M059J (cell line): Measurements from ENCODE around the gene PRPF6. TPM values are rescaled to one million over a fixed set of nuclear protein-coding genes. Genes with fewer than 3 reads are reported as not detected.
A peak's percentile ranks its signal among the peaks of the same experiment; 100 is the strongest.
"Not testable (repeated sequence)": the region's sequence is repeated elsewhere in the genome, so short reads cannot be mapped to it uniquely, and the experiment has no call there.

Experiments
- DNase-seq: peaks from one replicate; pipeline ENCODE4 v3.0.0-alpha.2; 2012; ENCODE audit warnings: low read depth
- total RNA-seq: library from RNA; depleted of rRNA; stranded (reverse); fragments of >200 nt; shearing (Covaris generic); gene quantifications from 2 replicates; pipeline ENCODE4 v1.2.3, GENCODE V29; 2014

Gene PRPF6
- total RNA-seq, 1 experiment from 2014 or later: 106 TPM

DNA sequence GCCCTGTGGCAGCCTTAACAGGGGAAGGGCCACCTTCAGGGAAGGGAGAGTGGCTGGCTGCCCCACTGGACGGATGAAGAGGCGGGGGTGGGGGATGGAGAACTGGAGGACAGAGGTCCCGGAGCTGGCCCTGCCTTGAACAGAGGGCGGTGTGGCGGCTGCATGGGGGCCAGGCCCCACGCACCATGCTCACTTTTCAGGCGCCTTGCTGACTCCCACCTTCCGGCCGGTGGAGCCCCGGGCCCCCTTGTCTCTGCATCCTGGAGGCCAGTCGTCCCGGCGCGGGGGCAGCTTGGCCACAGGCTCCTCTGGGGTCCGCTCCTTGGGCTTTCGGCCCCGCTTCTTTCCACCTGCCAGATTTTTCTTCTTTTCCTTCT is 21.2 kb upstream of the PRPF6 start:
- DNase-seq: no peak

DNA sequence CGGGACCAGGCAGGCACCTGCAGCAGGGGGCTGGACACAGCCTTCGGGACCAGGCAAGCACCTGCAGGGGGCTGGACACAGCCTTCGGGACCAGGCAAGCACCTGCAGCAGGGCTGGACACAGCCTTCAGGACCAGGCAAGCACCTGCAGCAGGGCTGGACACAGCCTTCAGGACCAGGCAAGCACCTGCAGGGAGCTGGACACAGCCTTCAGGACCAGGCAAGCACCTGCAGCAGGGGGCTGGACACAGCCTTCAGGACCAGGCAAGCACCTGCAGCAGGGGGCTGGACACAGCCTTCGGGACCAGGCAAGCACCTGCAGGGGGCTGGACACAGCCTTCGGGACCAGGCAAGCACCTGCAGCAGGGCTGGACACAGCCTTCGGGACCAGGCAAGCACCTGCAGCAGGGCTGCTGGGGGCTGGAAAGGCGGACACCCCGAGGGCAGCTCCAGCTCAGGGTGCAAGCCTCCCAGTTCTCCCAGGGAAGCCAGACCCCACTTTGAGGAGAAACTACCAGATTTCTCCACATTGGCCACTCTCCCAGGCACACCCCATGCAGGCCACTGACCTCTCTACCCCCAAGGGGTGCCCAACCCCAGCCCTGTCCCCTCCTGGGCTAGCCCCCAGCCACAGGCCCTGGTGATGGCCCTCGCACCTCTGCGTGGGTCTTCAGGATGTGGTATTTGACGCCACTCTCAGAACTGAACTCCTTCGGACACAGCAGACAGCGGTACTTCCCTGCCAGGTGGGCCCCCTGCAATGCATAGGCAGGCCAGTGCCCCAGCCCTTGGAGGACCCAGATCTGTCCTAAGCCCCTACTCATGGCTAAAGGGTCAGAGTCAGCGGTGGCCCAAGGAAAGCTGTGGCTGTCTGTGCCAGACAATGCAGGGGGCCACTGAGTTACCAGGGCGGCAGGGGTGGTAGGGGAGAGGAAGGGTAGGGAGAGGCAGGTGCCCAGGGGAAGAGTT is 20.0 kb upstream of the PRPF6 start:
- not testable (repeated sequence) for DNase-seq

DNA sequence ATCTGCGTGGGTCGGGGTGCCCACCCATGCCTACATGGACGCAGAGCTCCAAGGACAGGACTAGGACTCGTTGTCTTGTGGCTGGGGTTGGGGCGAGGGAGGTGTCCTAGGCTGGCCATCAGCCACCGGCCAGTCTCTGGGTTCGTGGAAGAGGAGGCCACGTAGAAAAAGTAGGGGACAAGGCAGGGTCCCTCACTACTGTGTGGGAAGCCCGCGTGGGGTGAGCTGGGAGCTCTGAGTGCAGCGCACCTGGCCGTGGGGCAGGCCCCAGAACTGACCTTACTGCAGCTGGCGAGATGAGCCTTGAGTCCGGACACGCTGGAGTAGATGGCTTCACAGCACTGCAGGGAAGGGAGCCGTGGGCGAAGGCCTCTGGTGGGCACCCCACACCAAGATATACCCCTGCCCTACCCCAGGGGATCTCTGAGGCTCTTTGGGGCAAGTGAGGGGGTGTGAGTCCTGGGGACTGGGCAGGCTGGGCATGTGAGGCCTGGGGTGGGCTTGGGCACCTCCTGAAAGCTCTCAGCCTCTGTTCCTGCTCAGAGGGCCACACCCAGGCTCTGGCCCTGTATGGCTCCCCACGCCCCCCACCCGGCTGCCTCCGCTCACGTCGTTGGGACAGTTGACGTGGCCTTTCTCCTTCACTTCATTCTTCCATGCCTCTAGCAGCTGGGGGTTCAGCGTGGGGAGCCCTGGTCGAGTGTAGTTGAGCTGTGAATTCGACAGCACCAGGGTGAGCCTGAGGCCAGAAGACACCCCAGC is 19.1 kb upstream of the PRPF6 start:
- no peak for DNase-seq

DNA sequence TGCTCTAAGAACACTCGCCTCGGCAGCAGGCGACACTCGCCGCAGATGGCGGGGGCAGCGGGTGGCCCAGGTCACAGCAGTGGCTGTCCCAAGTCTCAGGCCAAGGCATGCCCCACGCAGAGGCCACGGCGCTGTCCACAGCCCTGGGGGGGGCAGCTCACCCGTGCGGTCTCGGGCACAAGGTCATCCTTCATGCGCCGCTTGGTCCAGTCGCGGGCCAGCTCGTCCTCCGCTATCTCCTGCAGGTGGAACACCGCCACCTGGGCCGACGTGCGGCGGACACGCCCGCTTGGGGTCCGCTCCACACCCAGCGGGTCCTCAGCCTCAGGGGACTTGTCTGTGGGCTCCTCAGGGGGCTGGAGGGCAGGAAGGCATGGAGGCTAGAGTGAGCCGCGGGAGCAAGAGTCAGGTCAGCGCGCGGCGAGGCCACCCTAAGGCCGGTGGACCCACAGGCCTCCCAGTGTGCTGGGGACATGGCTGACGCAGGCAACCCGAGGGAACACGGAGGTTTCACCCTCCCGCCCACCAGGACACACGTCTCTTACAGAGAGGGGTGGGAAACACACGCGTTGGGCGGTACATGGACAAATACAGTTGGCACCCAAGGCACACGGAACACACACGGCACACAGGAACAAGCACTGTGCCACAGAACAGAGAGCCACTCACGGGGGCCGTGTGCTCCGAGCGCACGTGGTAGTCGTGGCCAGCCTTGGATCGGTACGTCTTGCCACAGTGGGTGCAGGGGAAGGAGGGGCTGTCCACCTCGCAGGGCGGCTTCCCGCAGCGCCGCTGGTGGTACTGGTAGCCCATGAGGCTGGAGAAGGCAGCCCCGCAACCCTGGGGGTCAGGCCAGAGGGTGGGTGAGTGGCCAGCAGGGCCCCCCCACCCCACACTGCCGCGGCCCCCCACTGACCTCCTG is 18.2 kb upstream of the PRPF6 start:
- no peak for DNase-seq

DNA sequence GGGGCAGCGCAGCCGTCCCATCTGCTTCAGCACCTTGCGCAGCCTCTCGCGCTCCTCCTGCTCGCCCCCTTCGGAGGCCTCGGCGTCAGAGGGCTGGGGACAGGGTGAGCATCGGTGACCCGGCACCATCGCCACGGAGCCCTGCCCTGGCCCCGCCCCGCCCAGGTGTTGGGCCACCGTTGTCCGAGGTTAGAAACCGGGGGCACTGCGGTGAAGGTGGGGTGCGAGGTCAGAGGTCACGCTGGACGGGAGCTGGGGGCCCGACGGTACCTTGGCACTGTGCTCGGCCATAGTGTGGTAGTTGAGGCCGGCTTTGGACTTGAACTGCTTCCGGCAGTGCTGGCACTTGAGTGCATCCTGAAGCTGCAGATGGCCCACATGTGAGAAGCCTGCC is 17.6 kb upstream of the PRPF6 start:
- DNase-seq: no peak

DNA sequence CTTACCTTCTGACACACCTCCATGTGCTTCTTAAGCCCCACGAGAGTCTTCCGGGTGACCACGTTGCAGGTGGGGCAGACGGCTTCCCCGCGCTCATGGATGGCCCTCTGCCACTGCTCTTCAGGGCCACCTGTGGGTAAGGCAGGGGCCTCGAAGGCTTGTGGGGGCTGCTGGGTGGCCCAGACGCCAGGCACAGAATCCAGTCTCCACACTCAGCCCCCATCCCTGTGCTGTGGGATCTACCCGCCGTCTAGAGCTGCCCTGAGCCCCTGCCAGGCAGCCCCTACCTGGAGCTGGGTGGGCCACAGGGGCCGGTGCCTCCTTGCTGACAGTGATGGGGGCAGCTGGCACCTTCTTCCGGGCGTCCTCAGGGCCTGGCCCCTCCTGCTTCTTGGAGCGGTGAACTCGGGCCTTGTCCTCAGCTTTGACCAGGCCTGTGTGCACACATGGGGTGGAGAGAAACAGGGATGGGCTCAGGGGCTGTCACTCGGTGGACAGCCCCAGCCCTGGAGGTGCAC is 17.1 kb upstream of the PRPF6 start:
- no peak for DNase-seq

DNA sequence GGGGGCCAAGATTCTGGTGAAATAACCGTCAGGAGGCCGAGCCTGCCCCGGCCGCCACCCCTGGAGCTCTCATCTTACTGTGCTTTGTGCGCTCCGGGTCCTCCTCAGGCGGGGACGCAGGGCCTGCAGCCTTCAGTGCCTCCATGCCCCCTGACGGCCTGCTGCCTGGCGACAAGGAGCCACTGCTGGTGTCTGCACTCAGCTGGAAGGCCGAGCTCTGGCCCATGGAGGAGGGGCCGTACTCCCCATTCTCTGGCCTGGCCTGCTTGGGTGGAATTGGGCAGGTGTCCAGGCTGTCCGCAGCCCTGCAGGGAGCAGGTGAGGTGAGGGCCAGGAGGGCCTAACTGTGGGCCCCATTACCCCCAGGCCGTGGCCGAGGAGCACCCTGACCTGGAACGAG is 16.5 kb upstream of the PRPF6 start:
- DNase-seq: no peak

DNA sequence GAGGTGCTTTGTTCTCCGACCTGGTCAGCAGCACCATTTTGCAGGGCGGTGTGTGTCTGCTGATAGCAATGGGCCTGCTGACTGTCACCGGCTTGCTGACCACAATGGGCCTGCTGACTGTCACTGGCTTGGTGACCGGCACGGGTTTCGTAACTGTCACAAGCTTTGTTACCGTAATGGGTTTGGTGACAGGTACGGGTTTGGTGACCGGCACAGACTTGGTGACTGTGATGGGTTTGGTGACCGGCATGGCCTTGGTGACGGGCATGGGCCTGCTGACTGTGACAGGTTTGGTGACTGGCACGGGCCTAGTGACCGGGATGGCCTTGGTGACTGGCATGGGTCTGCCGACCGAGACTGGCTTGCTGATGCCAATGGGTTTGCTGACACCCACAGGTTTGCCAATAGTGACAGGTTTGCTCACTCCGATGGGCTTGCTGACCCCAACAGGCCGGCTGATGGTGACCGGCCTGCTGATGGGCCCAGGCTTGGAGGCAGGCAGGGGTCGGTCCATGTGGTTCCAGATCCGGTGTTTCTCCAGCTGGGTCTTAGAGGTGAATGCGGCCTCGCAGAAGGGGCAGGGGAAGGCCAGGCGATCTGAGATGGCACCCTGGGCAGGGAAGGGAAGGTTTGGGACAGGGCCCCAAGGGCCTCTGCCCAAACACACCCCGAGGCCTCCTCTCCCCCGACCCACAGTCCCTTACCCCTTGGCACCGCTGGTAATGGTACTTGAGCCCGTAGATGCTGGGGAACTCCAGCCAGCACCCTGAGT is 14.6 kb upstream of the PRPF6 start:
- DNase-seq: no peak

DNA sequence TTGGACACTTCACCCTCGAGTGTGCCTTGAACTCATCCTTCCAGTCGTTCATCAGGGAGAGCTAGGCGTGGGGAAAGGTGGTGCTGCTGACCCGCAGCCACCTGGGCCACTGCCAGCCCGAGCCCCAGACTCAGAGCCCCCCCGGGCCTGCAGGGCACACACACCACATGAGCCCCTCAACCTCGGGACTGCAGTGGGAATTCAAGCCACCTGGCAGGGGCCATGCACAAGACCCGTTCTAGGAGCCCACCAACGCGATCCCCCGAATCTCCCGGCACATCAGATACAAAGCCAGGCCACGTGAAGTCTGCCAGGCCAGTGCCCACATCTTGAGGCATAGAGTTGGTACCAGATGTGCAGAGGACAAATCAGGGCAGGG is 14.0 kb upstream of the PRPF6 start:
- no peak for DNase-seq

DNA sequence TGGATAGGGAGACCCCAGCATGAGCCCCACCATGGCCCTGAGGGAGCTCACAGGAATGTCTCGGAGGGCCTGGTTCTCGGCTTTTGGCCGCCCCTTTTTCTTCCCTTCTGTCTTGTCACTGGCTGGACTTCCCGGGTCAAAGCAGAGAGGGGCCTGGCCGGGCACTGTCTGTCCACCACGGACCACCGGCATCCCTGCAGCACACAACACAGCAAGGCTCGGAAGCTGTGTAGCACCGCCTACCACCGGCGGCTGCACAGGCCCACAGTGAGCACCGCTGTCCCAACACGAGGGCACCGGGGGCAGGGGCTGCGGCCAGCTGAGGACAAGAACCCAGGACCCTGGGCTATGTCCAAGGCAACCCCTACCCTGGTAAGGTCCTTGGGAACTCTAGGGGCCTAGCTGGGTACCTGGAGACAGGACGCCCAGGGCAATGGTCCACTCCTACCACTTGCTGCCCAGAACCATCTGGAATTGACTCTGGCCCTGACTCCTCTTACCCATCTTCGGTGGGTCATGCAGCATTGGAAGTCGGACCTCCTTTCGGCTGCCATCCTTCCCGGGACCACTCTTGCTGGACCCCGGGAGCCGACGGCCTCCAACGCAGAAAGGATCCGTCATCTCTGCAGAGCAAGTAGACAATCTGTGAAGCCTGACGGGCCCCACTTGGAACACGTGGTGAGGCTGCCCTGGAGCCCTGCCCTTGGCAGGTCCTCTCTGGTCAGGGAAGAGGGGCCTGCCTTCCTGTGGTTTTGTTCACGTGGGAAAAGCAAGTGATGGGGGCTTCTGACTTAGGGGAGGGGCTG is 13.4 kb upstream of the PRPF6 start:
- DNase-seq: no peak

DNA sequence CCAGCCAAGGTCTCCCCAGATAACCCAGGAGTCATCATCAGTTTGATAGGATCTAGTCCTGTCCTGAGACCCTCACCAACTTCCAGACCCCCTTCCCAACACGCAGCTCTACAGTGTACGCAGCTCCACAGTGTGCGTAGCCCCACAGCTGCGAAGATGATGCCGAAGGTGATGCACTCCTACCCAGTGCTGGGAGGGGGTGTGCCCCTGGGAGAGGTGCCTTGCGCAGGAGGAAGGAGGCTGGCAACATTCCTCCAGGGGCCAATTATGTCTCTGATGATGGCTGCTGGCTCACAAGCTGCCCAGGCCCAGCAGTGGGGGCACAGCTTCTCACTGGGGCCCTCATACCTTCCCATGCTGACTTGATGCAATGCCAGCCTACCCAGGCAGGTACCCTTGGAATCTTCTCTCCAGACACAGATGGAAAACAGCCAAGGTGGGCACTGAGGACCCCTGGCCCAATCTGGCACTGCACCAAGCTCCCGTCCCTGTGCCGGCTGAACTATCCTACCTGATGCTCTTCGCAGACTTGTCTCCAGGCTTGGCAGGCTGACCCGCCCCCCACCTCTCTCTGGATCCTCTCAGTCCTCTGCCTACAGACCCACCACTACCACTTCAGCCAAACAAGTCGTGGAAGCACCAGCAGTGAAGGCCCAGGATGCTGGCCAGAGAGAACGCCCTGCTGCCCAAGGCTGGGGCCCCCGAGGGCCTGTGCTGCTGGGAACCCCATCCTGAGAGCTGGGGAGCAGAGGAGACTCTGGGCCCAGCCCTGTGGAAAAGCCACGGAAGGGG is 12.6 kb upstream of the PRPF6 start:
- no peak for DNase-seq

DNA sequence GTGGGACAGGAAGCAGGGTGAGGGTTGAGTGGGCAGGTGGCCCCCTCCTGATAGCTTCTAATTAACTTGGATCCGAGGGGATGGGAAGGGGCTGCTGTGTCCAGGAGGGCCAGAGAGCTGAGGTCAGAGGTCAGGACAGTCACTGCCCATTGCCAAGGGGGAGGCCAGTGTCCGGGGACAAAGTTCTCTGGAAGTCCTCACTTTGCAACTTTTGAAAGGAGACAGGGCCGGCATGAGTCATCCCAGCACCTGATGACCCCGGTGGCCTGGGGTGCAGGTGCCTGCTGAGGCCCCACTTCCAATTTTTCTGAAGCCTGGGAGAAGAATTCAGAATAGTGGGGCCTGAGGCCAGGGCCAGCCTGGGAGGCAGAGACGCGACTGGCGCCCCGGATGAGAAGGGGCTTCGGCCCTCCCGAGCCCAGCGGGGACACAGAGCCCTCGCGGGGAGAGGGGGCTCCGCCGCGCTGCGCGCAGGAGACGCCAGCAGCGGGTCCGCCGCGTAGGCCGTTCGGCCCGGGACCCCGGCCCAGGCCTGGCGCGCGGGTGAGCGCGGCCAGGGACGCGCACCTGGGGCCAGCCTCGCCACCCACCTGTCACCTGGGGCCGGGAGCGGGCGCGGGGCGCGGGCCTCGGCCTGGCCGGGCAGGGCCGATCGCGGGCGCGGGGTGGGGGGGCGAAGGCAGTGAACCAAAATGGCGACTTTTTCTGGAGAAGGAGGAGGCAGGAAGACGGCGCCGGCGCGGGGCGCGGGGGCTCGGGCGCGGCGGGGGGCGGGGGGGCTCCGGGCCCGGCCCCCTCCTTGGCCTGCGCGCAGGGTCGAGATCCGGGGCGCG is 11.8 kb upstream of the PRPF6 start:
- DNase-seq: no peak

DNA sequence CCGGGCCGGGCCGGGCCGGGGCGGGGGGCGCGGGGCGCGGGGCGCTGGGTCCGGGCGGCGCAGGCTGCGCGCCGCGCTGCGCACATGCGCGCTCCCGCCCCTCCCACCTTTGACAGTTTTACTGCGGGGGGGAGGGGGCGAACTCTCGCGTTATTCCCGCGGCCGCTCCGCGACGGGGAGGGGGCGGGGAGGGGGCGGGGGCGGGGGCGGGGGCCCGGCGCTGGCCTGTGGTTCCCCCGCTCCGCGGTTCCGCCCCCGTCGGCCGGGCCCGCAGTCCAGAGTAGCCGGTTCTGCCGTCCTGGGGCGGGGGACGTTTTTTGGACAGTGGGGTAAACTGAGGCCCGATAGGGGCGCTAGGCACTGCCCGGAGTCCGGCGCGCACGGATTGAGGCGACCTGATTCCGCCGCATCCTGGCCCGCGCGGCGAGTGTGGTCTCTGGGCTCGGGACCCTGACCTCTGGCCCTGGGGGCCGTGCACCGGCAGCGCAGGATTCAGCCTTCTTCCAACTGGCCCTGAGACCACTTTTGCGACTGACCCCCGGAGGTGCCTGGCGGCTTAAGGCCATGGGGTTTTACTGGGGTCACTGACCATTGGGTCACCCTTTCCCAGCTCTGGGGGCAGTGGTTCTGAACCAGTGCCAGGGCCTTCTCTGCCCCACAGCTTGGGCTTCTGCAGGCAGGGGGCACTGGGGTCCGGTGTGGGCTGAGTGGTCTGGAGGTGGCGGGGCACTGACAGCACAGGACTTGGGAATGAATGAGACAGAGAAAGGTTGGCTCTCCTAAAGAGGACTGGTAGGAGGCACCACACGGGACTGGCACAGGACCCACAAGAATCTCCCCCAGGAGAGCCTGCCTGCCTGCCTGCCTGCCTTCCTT is 10.9 kb upstream of the PRPF6 start, which contains the start of gene ZNF512B:
Gene ZNF512B, minus strand, starts transcription at position 93 of the 876 bp plus-strand sequence. CDS start 1,980 bp downstream, outside the sequence.
- peak; percentile 65 for DNase-seq

DNA sequence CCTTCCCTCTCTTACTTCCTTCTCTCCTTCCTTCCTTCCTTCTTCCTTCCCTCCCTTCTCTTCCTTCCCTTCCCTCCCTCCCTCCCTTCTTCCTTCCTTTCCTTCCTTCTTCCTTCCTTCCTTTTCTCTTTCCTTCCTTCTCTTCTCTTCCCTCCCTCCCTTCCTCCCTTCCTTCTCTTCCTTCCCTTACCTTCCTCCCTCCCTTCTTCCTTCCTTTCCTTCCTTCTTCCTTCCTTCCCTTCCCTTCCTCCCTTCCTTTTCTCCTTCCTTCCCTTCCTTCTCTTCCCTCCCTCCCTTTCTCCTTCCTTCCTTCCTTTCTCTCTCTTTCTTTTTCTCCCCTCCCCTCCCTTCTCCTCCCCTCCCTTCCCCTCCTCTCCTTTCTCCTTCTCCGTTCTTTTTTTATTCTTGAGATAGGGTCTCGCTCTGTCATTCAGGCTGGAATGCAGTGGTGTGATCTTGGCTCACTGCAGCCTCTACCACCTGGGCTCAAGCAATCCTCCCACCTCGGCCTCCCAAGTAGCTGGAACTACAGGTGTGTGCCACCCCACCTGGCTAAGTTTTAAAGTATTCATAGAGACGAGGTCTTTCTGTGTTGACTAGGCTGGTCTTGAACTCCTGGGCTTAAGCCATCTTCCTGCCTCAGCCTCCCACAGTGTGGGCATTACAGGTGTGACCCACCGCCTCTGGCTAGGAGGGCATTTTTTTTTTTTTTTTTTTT is 10.1 kb upstream of the PRPF6 start:
- no peak for DNase-seq

DNA sequence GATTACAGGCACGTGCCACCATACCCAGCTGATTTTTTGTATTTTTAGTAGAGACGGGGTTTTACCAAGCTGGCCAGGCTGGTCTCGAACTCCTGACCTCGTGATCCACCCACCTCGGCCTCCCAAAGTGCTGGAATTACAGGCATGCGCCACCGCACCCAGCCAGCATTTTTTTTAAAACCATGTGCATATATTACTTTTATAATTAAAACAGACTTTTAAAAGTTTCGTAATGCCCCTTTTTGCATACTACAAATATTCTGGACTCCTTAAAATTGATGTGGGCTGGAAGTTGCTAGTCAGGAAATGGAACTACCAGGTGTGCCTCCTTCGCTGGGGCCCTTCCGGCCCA is 9.0 kb upstream of the PRPF6 start:
- not testable (repeated sequence) for DNase-seq

DNA sequence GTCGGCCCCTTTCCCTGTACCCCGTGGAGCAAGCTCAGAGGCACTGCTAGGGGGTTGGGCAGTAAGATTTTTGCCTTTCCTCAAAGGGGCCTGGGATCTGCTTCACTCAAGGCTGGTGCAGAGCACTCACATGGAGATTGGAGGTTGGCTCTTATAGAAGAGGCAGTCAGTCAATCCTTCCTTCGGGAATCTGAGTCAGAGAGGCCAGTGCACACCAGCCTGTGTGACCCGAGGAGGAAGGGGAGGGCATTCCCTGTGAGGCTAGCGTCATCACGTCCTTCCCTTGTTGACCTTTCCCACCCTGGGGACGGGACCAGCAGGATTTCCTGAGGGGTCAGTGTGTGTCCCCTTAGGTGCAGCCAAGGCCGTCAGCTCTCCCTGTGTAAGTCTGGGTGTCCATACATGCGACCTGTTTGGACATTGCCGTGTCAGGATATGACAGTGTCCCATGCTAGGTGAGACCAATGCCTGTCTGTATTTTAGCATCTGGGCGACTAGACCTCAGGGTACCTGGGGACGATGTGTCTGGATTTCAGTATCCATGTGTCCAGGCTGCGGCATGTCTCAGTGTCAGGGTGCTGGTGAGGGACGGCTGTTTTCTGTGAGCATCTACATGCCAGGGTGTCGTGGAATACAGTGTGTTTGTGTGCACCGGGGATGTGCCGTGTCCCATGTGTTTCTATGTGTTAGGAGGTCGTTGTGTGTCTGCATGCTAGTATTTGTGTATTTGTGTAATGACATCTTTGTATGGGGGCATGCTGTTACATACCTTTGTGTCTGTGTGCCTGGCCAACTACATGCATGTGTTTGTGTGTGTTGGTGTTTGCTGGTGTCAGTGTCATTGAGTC is 8.4 kb upstream of the PRPF6 start:
- DNase-seq: no peak
